HL-60 (cell line): ENCODE measurements around the gene ZNF473.
"Not testable (repeated sequence)": the region's sequence is repeated elsewhere in the genome, so short reads cannot be mapped to it uniquely, and the experiment has no call there.

Source experiments
- GABPA ChIP-seq: IDR thresholded peaks from 2 replicates; pipeline ENCODE4 v1.6.1; 2012; ENCODE audit warnings: low read depth
- TF ChIP-seq, protein P1 (sequence below): IDR thresholded peaks from one replicate; pipeline ENCODE4 v1.5.1; 2011; ENCODE audit warnings: low read length, control low read depth, inconsistent platforms; ENCODE audit not compliant: insufficient read depth

GRCh38 chr19:50087153-50087552 is 61.3 kb downstream of the ZNF473 start:
- TF ChIP-seq, protein P1, sequence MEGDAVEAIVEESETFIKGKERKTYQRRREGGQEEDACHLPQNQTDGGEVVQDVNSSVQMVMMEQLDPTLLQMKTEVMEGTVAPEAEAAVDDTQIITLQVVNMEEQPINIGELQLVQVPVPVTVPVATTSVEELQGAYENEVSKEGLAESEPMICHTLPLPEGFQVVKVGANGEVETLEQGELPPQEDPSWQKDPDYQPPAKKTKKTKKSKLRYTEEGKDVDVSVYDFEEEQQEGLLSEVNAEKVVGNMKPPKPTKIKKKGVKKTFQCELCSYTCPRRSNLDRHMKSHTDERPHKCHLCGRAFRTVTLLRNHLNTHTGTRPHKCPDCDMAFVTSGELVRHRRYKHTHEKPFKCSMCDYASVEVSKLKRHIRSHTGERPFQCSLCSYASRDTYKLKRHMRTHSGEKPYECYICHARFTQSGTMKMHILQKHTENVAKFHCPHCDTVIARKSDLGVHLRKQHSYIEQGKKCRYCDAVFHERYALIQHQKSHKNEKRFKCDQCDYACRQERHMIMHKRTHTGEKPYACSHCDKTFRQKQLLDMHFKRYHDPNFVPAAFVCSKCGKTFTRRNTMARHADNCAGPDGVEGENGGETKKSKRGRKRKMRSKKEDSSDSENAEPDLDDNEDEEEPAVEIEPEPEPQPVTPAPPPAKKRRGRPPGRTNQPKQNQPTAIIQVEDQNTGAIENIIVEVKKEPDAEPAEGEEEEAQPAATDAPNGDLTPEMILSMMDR: not testable (repeated sequence)
- TF ChIP-seq GABPA: not testable (repeated sequence)
